ENCODE measurements around the gene OCA2. TPM values are rescaled to one million over a fixed set of nuclear protein-coding genes. Genes with fewer than 3 reads are reported as not detected.

Gene OCA2
- total and polyA plus RNA-seq, 2 of the 4 experiments (the other 2 are of a cell fraction) = under 0.01 to 0.03 TPM

DNA sequence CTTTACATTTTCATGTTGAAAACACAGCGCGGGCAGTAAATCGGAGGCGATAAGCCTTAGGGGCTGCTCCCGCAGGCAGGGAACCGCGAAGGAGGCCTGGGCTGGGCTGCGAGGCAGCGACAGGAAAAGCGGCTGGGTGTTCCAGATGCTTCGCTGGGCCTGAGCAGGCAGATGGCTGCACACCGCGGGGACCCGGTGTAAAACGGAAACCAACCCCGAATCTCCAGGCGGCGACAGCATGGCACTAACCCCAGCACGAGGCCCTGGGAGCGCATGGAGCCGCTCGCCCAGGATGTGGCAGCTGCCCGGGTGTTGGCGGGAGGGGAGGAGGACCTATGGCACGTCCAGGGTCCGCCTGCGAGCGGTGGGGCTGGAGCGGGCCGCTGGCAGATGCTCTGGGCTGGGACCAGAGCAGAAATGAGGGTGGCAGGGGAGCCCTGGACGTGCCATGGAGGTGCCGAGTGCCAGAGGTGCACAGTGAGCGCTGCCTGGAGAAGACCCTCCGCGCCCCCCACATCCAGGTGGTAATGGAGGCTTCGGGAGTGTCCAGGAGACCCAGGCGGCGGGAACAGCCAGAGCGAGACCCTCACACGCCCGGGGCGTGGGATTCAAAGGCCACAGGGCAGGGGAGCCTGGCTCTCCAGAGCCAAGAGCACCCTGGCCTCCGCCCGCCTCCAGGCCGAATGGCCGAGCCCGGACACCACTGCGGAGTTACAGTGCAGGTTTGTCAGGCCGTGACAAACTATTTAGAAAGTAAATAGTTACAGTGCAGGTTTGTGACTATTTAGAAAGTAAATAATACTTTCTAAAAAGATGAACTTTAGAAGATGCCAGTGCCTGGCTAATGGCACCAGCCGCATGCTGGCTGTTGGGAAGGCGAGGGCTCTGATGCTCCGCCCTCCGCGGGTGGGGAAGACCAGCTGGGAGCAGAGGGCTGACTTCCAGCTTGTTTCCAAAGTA is 293.6 kb downstream of the OCA2 start:
- DNase-seq (no peak), ATAC-seq (ENCODE audit: low read depth) (no peak)
- Histone ChIP-seq H3K4me1 (ENCODE audit: control insufficient read depth, insufficient read depth, low read length) (no peaks in the 10 kb centered on the region), H3K18ac (ENCODE audit: low read depth, low read length) (no peak overlapping the region), H3K27me3 (ENCODE audit: control insufficient read depth, insufficient read depth, low read length) (no peaks in the 10 kb centered on the region), H2BK20ac (ENCODE audit: low read depth, low read length) (no peak overlapping the region), H3K9ac (ENCODE audit: low read depth, low read length) (no peak overlapping the region), H2AFZ (replicated peaks; ENCODE audit: low read length, poor library complexity) (no peak overlapping the region), H4K5ac (ENCODE audit: low read depth, low read length) (no peak overlapping the region), H3K4me2 (ENCODE audit: low read depth, low read length) (no peak overlapping the region), H4K20me1 (ENCODE audit: insufficient read depth, low read length) (no peaks in the 10 kb centered on the region), H3K56ac (ENCODE audit: extremely low read depth, insufficient read depth, low read length) (no peak overlapping the region), H3K36me3 (ENCODE audit: control insufficient read depth, insufficient read depth, low read length) (no peaks in the 10 kb centered on the region), H2BK15ac (ENCODE audit: low read depth, low read length) (no peak overlapping the region), H4K91ac (ENCODE audit: insufficient read depth, low read depth, low read length) (no peak overlapping the region), H3K23ac (ENCODE audit: low read depth, low read length) (no peak overlapping the region), H3K9me1 (ENCODE audit: insufficient read depth, low read length) (no peaks in the 10 kb centered on the region), H2BK5ac (ENCODE audit: low read depth, low read length, poor library complexity, severe bottlenecking) (no peak overlapping the region), H3K4me3 (ENCODE audit: insufficient read depth, low read depth, low read length) (no peak overlapping the region), H2AK5ac (ENCODE audit: low read depth, low read length) (no peak overlapping the region), H3K79me1 (ENCODE audit: low read depth in 1 of 2, low read length in 2 of 2) (no peaks in the 10 kb centered on the region), H2AK9ac (replicated peaks; ENCODE audit: low read depth, low read length, poor library complexity) (no peak overlapping the region), H3K4ac (ENCODE audit: low read depth, low read length) (no peak overlapping the region), H3K9me3 (ENCODE audit: control insufficient read depth, insufficient read depth, low read length) (peaks cover 28% of the 10 kb centered on the region), H3K27ac (ENCODE audit: insufficient read depth, low read length) (no peak overlapping the region), H2BK120ac (ENCODE audit: low read depth, low read length) (no peak overlapping the region), H3K14ac (replicated peaks; ENCODE audit: low read depth, low read length) (no peak overlapping the region), H4K8ac (ENCODE audit: low read depth in 2 of 2, low read length in 2 of 2) (no peak overlapping the region)
- in situ Hi-C loops (cut with MboI; ENCODE audit: low sequenced_read_pairs) = no loop called here
- intact Hi-C loops (cut with micrococcal nuclease) = no loop called here
- TF ChIP-seq, protein P1, sequence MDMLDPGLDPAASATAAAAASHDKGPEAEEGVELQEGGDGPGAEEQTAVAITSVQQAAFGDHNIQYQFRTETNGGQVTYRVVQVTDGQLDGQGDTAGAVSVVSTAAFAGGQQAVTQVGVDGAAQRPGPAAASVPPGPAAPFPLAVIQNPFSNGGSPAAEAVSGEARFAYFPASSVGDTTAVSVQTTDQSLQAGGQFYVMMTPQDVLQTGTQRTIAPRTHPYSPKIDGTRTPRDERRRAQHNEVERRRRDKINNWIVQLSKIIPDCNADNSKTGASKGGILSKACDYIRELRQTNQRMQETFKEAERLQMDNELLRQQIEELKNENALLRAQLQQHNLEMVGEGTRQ (IDR thresholded peaks at IDR 0.05; ENCODE audit: low read depth, low read length) = no peak
- no peak for TF ChIP-seq MAFK (IDR thresholded peaks at IDR 0.05; ENCODE audit: low read depth, low read length)
- TF ChIP-seq NFE2L2 (IDR thresholded peaks at IDR 0.05; ENCODE audit: low read depth, low read length) = no peak
- no peak for TF ChIP-seq RCOR1 (IDR thresholded peaks at IDR 0.05; ENCODE audit: insufficient replicate concordance, low read length)
- no peak for TF ChIP-seq POLR2A (IDR thresholded peaks at IDR 0.05; ENCODE audit: low read depth, low read length)
- TF ChIP-seq BHLHE40 (IDR thresholded peaks at IDR 0.05; ENCODE audit: low read depth, low read length) = no peak
- TF ChIP-seq FOS (IDR thresholded peaks at IDR 0.05; ENCODE audit: low read depth, low read length) = no peak
- no peak for TF ChIP-seq CHD1 (IDR thresholded peaks at IDR 0.05; ENCODE audit: low read depth, low read length)
- WGBS, 2 experiments (ENCODE audit: extremely low coverage in 2 of 2, insufficient read length in 1 of 2) = 90% methylated on average over 27 of the region's 54 CpGs; no CpG with 5 or more reads in 1 of the 2 experiments
- POLR2A ChIA-PET (ENCODE audit: unreplicated experiment) = no interaction called here
- CTCF ChIA-PET = no interaction called here
- dilution Hi-C loops (cut with HindIII; ENCODE audit: low sequenced_read_pairs, unreplicated experiment) = no loop called here
- no TSS peak for BruUV-seq (replicated peaks)

Measured in IMR-90 (cell line).